A549 (cell line): ENCODE results near the gene RIMS1.

Source experiments
- FOSL2 ChIP-seq, 2 experiments: fragments of 450-650 bp in 1 of 2; fragments of >200 bp in 1 of 2; sonication (Bioruptor Twin) in 1 of 2; formaldehyde crosslinking; IDR thresholded peaks; 2 replicates each; pipeline versions ENCODE4 v1.5.0 to v1.6.1; 2016 to 2020; ENCODE audit warnings: mild to moderate bottlenecking in 1 of 2, moderate library complexity in 1 of 2
- HDAC2 ChIP-seq: fragments of 200-600 bp; sonication (generic); IDR thresholded peaks from 2 replicates; pipeline ENCODE4 v1.6.1; 2016
- MYC ChIP-seq: IDR thresholded peaks from 2 replicates; pipeline ENCODE4 v1.6.1; 2012; ENCODE audit warnings: mild to moderate bottlenecking, inconsistent platforms, low read length, improper control_type of control experiment, borderline replicate concordance
- POLR2A ChIP-seq: IDR thresholded peaks from 2 replicates; pipeline ENCODE4 v1.6.1; 2012; ENCODE audit warnings: mild to moderate bottlenecking, low read length
- POLR2AphosphoS2 ChIP-seq: conservative IDR thresholded peaks from 2 replicates; pipeline ENCODE4 v1.6.1; 2012; ENCODE audit warnings: low read length, improper control_type of control experiment, inconsistent platforms
- TF ChIP-seq, protein P1 (sequence below): fragments of 200-600 bp; sonication (generic); IDR thresholded peaks from 2 replicates; pipeline ENCODE4 v1.6.1; 2016; ENCODE audit warnings: antibody characterized with exemption, mild to moderate bottlenecking, moderate library complexity
- TF ChIP-seq, protein P2 (sequence below): IDR thresholded peaks from 2 replicates; pipeline ENCODE4 v1.6.1; 2012
- TF ChIP-seq, protein P3 (sequence below): fragments of >200 bp; sonication (Bioruptor Twin); formaldehyde crosslinking; IDR thresholded peaks from 3 replicates; pipeline ENCODE4 v1.5.1; 2016
- TF ChIP-seq, protein P4 (sequence below): fragments of 150-350 bp; IDR thresholded peaks from 2 replicates; pipeline ENCODE4 v1.6.1; 2014; ENCODE audit warnings: low read depth, mild to moderate bottlenecking, low read length

DNA sequence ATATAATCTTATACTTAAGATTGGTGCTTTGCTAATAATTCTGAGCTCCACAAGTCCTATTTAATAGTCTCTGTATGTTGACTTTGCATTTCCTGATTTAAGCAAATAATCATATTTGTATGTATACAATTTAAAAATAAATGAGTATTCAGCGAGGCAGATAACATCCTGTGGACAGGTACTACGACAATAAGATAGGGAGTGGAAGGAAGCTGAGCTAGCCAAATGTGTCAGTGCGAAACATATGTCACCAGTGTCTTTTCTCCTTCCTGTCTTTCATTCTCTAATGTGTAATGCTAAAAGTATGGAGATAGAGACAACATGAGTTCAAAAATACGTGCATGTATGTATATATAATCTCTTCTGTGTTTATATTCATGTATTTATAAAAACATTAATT lies 375.9 kb downstream of the RIMS1 start:
- TF ChIP-seq, protein P1, sequence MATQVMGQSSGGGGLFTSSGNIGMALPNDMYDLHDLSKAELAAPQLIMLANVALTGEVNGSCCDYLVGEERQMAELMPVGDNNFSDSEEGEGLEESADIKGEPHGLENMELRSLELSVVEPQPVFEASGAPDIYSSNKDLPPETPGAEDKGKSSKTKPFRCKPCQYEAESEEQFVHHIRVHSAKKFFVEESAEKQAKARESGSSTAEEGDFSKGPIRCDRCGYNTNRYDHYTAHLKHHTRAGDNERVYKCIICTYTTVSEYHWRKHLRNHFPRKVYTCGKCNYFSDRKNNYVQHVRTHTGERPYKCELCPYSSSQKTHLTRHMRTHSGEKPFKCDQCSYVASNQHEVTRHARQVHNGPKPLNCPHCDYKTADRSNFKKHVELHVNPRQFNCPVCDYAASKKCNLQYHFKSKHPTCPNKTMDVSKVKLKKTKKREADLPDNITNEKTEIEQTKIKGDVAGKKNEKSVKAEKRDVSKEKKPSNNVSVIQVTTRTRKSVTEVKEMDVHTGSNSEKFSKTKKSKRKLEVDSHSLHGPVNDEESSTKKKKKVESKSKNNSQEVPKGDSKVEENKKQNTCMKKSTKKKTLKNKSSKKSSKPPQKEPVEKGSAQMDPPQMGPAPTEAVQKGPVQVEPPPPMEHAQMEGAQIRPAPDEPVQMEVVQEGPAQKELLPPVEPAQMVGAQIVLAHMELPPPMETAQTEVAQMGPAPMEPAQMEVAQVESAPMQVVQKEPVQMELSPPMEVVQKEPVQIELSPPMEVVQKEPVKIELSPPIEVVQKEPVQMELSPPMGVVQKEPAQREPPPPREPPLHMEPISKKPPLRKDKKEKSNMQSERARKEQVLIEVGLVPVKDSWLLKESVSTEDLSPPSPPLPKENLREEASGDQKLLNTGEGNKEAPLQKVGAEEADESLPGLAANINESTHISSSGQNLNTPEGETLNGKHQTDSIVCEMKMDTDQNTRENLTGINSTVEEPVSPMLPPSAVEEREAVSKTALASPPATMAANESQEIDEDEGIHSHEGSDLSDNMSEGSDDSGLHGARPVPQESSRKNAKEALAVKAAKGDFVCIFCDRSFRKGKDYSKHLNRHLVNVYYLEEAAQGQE, result no peak
- TF ChIP-seq, protein P2, sequence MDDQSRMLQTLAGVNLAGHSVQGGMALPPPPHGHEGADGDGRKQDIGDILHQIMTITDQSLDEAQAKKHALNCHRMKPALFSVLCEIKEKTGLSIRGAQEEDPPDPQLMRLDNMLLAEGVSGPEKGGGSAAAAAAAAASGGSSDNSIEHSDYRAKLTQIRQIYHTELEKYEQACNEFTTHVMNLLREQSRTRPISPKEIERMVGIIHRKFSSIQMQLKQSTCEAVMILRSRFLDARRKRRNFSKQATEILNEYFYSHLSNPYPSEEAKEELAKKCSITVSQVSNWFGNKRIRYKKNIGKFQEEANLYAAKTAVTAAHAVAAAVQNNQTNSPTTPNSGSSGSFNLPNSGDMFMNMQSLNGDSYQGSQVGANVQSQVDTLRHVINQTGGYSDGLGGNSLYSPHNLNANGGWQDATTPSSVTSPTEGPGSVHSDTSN, result no peak
- TF ChIP-seq POLR2A (no peak), HDAC2 (no peak), FOSL2 (IDR thresholded peaks at IDR 0.05) (no peak), FOSL2 (CRISPR knock-in tag; IDR thresholded peaks at IDR 0.05) (no peak), POLR2AphosphoS2 (no peak), MYC (no peak)
- TF ChIP-seq, protein P3, sequence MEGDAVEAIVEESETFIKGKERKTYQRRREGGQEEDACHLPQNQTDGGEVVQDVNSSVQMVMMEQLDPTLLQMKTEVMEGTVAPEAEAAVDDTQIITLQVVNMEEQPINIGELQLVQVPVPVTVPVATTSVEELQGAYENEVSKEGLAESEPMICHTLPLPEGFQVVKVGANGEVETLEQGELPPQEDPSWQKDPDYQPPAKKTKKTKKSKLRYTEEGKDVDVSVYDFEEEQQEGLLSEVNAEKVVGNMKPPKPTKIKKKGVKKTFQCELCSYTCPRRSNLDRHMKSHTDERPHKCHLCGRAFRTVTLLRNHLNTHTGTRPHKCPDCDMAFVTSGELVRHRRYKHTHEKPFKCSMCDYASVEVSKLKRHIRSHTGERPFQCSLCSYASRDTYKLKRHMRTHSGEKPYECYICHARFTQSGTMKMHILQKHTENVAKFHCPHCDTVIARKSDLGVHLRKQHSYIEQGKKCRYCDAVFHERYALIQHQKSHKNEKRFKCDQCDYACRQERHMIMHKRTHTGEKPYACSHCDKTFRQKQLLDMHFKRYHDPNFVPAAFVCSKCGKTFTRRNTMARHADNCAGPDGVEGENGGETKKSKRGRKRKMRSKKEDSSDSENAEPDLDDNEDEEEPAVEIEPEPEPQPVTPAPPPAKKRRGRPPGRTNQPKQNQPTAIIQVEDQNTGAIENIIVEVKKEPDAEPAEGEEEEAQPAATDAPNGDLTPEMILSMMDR, result no peak
- TF ChIP-seq, protein P4, sequence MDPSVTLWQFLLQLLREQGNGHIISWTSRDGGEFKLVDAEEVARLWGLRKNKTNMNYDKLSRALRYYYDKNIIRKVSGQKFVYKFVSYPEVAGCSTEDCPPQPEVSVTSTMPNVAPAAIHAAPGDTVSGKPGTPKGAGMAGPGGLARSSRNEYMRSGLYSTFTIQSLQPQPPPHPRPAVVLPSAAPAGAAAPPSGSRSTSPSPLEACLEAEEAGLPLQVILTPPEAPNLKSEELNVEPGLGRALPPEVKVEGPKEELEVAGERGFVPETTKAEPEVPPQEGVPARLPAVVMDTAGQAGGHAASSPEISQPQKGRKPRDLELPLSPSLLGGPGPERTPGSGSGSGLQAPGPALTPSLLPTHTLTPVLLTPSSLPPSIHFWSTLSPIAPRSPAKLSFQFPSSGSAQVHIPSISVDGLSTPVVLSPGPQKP, result no peak
